RCC 7860 (cell line): ENCODE measurements around the gene PRELP.
"Not testable (repeated sequence)": the region's sequence is repeated elsewhere in the genome, so short reads cannot be mapped to it uniquely, and the experiment has no call there.

Source experiments
- DNase-seq: peaks from one replicate; pipeline ENCODE4 v3.0.0-alpha.2; 2015; ENCODE audit warnings: low spot score
- FAIRE-seq: peaks from 2 replicates; lab custom pipeline; 2012; peaks lifted over from hg19 to GRCh38; lab: Jason Lieb, UNC

PRELP gene

DNA sequence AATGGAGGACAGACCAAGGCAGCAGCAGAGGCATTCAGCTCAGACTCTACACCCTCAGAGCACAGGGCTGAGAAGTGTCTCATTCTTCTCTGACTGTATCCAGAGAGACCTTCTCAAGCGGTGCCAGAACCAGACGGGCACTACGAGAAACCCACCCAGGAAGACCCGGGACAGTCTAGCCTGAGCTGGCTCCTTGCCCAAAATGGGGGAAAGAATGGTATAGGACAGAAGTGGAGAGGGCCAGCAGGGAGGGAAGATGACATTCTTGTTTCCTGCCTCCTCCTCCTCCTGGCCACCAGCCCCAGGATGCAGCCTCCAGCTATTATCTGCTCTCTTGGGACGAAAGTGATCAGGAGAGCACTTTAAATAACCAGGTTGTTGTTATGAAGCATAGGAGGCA, 22.6 kb upstream of the PRELP start:
- DNase-seq (no peak), FAIRE-seq (no peak)

DNA sequence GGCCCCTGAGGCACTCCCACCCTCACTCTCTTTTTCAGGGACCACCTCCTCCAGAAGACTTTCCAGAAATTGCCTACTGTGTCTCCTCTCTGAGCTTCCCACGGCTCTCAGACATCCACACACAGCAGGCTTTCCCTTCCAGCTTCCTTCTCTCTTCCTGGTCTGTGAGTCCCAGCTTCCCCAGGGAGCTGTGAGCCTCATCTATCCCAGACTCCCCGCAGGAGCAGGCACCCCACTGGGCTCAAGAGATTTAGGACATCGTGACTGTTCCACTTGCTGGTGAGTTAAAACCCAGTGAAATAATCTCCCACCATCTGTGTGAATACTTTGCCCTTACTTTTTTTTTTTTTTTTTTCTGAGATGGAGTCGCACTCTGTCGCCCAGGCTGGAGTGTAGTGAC, 22.0 kb upstream of the PRELP start:
- FAIRE-seq (no peak), DNase-seq (no peak)

DNA sequence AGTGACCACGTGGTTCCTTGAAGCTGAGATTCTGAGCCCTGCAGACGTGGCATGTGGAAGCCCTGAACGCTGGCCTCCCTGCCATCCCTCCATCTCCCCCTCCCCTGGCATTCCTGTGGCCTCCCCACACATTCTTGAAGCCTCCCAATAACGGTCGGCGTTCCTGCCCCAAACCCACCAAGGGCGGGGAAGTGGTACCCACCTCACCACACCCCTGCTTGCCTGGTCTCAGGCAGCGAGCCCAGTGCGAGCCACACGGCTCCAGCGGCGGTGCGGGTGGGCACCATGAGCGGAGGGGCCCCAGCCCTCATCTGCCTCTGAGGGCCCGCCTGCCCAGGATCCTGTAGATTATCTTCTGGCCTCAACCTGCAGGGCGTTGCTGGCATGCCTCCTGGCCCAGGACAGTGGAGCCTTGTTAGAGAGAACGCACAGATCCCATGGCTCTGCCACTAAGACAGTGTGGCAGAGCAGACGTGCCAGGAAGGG, 20.6 kb upstream of the PRELP start:
- DNase-seq (peak; percentile 58), FAIRE-seq (no peak)

DNA sequence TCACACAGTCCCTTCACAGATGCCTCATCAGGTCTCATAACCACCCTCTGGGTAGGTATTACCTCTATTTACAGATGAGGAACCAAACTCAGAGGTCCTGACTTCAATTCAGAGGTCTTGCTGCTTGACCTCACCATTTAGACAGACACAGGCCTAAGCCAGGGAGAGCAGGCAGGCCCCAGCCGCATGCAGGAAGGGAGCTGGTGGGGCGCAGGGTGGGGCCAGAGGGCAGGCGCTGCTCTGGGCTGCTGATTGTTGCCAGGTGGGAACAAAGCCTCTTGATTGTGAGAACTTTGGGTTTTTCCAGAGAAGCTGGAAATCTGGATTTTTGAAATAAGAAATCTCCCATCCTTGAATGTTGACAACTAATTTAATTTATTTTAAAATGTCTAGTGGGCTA, 19.9 kb upstream of the PRELP start:
- FAIRE-seq (no peak), DNase-seq (no peak)

DNA sequence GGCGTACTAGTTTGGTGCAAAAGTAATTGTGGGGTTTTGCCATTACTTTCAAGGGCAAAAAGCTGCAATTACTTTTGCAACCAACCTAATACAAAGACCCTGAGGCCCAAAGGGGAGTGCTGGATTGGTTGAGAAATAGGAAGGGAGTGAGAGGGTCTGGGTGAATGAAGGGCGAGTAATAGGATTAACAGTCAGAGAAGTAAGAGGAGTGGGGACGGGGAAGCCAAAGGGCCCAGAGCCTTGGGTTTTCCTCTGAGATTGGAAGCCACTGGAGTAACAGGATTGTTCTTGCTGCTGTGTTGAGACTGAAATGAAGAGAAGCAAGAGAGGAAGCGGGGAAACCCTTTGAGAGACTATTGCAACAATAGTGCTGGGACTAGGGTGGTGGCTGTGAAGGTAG, 19.0 kb upstream of the PRELP start:
- FAIRE-seq: no peak

DNA sequence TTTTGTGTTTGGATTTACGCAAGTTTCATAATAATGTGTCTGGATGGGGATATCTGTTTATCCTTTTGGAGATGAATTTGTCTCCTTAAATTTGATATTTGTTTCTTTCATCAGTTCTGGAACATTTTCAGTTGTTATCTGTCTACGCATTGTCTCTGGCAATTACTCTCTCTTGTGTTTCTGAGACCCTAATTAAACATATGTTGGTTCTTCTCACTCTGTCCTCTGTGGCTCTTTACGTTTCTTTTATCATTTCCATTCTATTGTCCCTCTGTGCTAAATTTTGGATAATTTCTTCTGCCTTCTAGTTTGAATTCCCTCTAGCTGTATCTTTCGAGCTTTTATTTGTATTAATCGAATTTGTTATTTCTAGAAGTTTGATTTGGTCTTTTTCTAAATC, 17.5 kb upstream of the PRELP start:
- DNase-seq (no peak), FAIRE-seq (no peak)

More for the DNA sequence above, 19.0 kb upstream of the PRELP start:
- no peak for DNase-seq

DNA sequence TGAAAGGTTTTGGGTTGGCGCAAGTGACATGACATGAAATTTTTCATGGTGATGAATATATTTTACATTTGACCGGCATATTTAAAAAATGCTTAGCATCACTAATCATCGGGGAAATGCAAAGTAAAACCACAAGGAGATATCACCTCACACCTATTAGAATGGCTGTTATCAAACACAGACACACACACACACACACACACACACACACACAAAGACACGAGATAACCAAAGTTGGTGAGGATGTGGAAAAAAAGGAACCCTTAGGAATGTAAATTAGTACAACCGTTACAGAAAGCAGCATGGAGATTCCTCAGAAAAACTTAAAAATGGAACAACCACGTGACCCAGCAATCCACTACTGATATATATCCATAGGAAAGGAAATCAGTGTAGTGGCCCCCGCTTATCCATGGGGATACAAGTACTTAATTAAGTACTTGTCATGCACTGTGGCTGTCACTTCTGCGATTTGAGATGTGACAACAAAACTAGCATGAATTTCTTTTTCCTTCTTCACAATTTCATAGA, 15.9 kb upstream of the PRELP start:
- DNase-seq (no peak), FAIRE-seq (no peak)

DNA sequence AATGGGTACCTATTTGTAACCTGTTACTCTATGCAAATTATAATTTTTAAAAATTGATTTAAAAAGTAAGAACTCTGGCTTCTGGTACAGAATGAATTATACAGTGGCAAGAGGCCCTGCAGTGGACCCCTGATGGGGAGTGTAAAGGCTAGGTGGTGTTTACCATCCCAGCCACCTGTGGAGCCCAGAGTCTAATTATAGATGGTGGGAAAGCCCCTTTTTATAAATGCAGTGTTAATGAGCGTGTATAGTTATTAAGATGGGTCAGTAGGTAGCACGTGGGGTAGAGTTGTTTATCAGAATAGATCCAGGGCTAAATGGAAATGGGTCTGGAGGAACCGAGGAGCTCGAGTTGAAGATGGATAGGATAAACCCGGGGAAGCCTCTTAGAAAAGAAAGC, 13.9 kb upstream of the PRELP start:
- DNase-seq (no peak), FAIRE-seq (no peak)

DNA sequence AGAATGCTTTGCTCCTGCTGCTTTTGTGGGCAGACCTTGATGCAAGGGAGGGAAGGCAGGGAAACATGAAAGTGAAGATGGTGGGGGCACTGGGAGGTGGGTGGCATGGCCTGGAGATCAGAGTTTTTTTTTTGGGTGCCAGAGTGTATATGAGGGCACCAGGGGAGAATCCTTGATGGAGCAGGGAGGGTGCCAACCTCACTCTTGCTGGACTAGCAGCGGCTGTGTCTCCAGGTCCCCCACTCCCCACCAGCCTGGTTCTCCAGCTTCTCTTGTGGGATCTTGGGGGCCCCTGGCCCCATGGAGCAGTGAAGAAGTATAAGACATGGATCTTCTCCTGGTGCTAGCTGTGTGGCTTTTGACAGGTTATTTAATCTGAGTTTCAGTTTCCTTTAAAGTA, 13.5 kb upstream of the PRELP start:
- DNase-seq (no peak), FAIRE-seq (no peak)

DNA sequence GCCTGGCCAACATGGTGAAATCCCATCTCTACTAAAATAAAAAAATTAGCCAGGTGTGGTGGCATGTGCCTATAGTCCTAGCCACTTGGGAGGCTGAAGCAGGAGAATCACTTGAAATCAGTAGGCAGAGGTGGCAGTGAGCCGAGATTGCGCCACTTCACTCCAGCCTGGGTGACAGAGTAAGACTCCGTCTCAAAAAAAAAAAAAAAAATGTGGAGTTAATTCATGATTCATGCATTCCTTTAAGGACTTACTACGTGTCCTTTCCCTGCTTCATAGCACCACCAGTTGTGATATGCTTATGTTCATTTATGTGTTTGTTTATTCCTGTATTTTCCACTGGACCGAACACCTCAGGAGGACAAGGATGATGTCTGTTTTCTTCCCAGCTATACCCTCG, 12.7 kb upstream of the PRELP start:
- DNase-seq: peak; percentile 40
- peak; percentile 55 for FAIRE-seq

DNA sequence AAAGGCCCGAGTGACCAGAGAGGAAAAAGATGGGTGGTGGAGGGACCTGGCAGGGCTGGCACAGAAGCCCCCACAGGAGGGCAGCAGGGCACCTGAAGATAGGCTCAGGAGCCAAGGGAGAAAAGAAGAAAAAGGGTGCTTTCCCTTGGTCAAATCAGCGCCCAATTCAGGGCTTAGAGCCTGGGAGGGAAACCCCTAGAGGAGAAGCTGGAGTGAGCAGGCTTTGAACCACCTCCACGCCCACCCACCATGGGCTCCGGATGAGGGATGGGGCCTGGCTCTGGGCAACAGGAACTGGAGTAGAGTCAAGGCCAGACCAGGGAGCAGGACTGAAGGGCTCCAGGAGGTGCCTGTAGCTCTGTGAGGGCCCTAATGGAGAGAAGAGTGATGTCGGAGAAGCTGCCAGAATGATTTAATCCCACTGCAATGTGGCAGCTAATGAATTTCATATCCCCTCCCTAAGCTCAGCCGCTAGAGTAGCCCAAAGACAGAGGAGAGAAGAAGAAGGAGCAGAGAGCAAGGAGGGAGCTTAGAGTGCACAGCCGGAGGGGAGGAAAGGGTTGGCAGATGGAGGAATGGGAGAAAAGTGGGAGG, 12.0 kb upstream of the PRELP start:
- no peak for FAIRE-seq

DNA sequence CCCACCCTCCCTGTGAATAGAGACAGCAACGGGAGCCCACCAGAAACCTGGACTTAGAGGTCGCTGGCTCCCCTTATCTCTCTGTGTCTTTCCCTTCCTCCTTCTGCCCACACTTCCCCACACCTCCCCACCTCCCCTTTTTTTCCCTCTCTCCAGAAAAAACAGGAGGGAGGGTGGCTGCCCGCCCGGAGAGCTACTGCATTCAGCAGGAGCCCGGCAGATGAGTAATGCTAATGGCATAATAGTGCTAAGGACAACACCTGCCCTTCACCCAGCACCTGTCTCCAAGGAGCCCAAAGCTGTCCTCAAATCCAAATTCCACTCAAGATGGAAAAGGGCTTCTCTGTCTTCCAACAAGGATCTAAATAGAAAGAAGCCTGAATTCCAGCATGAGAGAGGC, 11.4 kb upstream of the PRELP start:
- DNase-seq (no peak), FAIRE-seq (no peak)

More for the DNA sequence above, 12.0 kb upstream of the PRELP start:
- DNase-seq: no peak

DNA sequence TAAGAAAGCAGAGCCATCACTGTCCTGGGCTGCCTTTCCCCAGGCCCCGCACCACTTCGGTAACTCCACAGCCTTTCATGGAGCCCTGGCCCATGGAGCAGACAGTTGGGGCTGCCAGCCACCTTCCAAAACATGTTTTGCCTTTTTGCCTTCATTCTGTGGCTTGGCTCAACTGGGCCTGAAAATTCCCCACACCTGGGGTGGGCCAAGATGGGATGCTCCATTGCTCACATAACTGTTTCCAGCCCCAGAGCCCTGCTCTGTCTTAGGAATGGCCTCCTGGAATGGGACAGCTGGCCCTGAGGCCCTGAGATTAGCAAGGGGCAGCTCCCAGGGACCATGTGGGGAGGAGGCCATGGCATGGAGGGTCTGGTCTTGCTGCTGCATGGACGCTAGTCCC, 10.9 kb upstream of the PRELP start:
- DNase-seq: no peak
- FAIRE-seq: no peak

DNA sequence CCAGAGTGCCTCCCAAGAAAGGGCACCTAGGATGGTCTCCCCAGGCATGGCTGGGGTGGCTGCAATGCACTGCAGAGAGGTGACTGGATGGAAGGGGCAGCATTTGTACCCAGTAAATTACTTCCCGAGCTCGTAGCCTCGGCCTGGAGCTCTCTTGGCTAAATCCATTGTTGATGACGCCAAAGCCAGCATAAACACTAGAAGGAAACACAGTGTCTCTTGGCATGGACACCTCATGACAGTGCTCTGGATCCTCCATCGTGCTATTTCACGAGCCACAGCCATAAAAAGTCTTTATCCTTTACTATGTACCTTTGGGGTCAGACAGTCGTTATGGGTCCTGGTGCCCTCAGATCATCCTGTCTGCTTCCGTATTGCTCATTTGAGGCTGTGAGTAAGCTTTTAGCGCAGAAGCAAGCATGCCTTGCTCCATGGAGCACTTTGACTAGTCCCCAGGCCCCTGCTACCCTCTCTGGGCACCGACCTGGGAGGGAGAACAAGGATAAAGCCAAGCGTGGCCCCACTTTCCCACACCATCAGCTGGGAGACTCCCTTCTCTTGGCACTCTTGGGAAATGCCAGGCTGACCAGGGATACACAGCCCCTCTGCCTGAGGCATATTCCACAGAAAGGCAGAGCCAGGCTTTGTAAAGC, 10.3 kb upstream of the PRELP start:
- no peak for FAIRE-seq
- no peak for DNase-seq

DNA sequence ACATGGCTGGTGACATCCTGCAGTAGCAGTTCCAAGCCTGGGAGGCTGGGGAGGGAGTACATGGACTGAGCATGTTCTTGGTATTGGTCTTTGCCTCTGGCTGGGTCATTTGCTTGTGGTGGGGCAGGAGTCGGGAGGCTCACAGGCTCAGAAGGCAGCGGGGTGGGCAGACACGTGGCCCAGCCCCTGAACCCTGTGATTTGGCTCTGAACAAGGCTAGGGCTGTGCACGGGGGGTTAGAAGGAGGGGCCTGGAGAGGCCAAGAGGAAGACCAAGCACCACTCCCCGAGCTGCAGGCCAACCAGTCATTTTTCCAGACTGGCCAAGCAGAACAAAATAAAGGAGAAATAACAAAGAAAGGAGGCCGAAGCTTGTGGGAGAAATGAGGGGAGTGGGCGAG, 9.7 kb upstream of the PRELP start:
- FAIRE-seq (no peak), DNase-seq (no peak)

DNA sequence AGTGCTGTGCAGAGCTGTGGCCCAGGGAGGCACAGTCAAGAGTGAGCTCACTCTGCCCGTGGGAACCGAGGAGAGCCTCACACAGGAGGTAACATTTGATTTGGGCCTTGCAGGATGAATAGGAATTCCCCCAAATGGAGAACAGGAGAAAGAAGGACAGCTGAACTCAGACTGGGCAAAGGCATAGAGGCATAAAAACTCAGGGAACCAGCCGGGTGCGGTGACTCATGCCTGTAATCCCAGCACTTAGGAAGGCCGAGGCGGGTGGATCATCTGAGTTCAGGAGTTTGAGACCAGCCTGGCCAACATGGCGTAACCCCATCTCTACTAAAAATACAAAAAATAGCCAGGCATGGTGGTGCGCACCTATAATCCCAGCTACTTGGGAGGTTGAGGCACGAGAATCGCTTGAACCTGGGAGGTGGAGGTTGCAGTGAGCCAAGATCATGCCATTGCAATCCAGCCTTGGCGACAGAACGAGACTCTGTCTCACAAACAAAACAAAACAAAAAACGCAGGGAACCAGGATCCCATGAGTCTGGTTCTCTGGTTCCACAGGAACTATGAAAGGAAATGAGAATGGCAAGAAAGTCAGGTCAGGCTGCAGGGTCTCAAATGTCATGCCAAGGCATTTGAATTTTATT, 8.6 kb upstream of the PRELP start:
- not testable (repeated sequence) for FAIRE-seq

DNA sequence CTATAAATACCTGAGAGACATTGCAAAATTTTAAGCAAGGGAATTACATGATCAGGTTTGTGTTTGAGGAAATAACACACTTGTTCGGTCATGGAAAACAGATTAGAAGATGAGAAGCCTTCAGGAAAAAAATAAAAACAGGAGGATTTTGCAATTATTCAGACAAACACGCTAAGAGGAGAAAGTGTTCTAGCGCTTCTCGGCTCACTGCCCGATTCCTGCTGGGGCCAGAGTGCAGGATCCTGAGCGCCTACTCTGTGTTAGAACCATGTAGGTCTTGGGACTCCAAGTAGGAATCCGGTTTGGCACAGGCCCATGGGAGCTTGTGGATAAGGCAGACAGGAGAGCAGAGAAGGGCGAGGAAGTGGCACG, 8.1 kb upstream of the PRELP start:
- FAIRE-seq (no peak), DNase-seq (no peak)

More for the DNA sequence above, 8.6 kb upstream of the PRELP start:
- not testable (repeated sequence) for DNase-seq

DNA sequence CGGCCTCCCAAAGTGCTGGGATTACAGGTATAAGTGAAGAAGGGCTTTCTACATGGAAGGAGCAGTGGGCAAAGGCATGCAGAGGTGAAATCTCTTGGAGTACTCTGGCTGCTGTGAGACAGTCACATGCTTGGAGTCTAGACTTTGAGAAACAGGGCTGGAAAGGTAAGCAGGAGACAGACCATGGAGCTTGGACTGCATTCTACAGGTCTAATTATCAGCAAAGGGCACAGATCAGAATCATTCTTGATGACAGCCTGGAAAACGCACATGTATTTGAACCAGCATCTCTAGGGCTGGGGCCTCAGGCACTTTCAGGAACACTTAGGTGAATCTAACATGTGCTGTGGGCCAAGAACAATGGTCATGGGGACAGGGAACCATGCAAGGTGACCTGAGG, 7.3 kb upstream of the PRELP start:
- DNase-seq: no peak
- no peak for FAIRE-seq

DNA sequence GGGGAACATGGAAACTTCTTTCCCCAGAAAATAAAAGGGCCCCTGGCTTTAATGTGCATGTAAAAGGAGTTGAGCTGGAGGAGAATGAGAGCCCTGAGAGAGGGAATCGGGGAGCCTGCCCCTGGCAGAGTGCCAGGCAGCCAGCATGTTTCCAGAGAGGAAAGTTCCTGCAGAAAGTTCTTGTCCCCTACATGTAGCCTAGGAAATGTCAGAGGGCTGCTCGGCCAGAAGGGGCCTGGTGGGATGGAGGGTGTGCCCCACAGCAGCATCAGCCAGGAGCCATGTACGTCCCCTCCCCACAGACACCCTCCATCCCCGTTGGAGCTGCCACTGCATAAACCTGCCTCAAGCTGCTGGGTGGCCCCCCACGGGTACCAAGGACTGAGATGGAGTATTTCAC, 5.4 kb upstream of the PRELP start:
- DNase-seq (no peak), FAIRE-seq (no peak)

DNA sequence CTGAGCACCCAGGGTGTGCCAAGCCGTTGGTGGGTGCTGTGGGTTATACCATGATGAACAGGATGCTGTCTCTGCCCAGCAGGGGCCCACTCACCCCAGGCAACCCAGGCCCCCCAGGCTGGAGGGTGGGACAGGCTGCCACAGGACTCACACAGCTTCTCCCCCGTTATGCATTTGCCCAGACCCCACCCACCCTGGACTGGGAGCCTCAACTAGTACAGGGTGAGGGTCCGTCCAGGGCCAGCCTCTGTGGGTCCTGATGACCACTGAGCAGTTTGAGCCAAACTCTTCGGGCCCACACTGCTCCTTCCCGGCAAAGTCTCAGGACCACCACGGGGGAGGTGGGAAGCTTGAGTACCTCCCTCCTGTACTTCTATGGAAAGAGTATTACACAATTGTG, 3.8 kb upstream of the PRELP start:
- FAIRE-seq (no peak), DNase-seq (no peak)

DNA sequence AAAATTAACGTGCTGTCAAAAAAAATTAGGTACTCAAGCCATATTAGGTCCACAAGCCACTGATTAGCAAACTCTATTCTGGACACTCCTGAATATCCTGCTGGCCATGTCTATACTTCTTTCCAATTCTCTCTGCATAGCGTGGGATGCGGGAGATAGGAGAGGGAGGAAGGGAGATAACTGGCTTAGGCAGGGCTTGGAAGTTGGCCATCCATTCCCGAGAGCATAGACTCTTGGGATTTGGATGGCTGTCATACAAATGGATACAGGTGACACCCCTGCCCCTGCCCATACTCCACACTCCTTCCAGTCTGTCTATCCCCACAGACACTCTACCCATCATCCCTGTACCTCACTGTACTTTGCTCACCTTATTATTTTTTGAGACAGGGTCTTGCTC, 2.3 kb upstream of the PRELP start:
- DNase-seq: no peak
- FAIRE-seq: no peak

DNA sequence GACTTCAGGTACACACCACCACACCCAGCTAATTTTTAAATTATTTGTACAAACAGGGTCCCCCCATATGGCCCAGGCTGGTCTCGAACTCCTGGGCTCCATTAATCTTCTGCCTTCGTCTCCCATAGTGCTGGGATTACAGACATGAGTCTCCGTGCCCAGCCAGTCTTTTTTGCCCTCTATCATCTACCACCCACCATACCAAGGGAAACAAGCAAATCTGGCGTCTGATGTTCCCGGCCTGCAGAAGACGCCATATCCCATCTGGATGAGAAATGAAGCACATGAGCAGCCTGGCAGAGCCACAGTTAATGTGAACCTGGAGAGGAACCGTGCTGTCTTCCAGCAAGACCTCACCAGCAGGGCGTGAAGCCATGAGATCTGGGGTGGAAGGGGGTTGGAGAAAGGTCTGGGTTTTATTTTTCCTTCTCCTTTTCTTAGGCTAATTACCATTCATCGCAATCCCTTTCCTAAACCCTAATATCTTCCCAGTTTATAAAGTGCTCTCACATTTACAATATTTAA, 1.8 kb upstream of the PRELP start:
- FAIRE-seq: no peak
- no peak for DNase-seq
